ENCODE measurements around the gene CCM2L.

Gene CCM2L

DNA sequence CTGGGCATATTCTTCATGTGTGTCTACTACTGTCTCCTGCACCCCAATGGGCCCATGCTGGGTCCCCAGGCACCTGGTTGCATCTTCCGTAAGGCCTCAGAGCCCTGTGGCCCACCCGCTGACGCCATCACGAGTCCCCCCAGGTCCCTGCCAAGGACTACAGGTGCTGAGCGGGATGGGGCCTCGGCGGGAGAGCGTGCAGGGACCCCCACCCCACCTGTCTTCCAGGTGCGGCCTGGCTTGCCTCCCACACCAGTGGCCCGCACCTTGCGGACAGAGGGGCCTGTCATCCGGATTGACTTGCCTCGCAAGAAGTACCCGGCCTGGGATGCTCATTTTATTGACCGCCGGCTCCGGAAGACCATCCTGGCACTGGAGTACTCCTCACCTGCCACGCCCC lies 13.2 kb upstream of the CCM2L start:
- FAIRE-seq, result no peak

DNA sequence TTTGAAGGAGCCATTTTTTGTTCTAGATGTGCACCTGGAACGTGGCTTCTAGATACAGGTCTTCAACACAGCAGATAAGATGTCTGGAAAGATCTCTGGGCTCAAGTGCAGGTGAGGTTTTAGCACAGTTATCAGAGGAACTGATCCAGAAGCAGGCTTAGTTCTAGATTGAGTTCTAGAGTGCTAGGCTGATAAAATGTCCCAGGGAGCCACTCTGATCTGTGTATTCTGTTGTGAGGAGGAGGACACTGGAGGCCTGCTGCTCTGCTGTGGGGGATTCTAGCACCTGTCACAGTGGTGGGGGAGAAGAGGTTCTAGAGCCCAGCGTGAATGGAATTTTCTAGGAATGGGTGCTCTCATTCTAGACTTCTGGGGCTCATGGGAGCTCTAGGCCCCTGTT lies 12.0 kb upstream of the CCM2L start:
- FAIRE-seq, result no peak

DNA sequence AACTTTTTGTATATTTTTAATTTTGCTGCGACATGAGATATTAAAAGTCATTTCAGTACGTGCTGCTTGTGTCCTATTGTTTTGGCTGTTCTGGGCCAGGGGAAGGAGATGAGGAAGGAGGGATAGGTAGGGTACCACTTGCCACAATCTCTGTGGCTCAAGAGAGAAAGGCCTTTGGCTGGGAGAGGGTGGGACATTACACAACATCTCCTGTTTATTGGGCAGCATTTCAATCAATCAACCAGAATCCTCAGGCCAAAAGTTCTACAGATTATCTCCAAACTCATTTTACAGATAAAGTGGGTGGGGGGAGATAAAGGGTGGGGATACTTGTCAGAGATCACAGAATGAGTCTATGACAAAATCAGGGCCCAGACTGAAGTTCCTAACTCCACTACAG lies 6.9 kb upstream of the CCM2L start:
- FAIRE-seq, result no peak

DNA sequence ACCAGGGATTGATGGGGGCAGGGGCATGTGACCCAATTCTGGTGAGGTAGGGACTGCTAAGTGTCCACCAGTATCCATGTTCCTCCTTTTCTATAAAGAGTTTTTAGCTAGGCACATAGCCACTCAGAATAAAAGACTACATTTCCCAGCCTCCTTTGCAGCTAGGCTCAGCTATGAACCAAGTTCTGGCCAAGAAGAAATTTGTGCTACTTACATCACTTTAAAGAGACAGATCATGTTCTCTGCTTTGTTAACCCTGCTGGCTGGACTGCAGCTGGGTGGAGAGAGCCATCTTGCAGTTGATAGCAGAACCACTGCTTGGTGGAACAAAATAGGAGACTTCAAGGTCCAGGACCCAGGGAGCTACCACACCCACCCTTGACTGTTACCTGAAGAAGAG lies 5.3 kb upstream of the CCM2L start:
- peak; percentile 98 for FAIRE-seq

DNA sequence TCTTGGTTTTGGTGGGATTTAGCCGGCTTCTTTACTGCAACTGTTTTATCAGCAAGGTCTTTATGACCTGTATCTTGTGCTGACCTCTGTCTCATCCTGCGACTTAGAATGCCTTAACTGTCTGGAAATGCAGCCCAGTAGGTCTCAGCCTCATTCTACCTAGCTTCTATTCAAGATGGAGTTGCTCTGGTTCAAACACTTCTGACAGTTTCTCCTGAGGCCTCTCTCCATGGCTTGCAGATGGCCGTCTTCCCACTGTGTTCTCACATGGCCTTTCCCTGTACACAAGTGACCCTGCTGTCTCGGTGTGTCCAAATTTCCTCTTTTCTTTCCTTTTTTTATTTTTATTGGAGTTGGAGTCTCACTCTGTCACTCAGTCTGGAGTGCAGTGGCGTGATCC lies 4.2 kb upstream of the CCM2L start:
- no peak for FAIRE-seq

DNA sequence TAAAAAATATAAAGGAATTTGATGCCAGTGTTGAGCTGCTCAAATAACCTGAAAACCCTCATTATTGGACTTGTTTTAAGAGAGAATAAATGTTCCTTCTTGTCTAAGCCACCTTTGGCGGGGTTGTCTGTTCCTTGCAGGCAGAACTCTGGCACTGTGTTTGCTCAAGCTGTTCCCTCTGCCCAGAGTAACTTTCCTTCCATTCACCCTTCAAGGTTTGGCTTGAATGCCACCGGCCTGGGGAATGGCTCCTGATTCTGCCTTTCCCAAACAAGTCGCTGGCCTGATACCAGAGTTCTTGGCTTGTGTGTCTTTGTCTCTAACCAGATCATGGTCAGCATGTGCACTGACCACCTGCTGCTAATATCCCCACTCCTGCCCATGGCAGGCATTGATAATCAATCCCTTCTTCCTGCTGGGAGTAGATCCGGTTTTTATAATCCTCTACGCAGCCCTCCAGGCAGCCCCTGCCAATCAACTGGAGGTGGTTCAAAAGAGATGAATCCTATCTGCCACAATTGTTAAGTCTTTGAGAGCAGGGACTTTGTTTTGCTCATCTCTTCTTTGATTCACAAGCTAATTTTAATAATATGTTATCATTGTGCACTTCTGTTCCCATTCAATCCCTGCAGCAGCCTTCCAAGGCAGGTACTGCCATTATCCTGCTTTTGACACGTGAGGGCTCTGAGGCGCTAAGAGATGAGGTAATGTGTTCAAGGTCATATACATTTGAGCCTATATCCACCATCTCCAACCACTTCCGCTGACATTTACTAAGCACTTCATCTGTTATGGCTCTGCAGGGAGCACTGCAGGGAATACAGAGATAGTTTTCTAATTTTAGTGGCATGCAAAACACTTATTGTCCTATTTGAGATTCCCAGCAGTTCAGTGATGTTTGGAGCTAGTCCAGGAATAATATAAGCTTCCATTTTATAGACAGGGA lies 3.1 kb upstream of the CCM2L start:
- no peak for FAIRE-seq

DNA sequence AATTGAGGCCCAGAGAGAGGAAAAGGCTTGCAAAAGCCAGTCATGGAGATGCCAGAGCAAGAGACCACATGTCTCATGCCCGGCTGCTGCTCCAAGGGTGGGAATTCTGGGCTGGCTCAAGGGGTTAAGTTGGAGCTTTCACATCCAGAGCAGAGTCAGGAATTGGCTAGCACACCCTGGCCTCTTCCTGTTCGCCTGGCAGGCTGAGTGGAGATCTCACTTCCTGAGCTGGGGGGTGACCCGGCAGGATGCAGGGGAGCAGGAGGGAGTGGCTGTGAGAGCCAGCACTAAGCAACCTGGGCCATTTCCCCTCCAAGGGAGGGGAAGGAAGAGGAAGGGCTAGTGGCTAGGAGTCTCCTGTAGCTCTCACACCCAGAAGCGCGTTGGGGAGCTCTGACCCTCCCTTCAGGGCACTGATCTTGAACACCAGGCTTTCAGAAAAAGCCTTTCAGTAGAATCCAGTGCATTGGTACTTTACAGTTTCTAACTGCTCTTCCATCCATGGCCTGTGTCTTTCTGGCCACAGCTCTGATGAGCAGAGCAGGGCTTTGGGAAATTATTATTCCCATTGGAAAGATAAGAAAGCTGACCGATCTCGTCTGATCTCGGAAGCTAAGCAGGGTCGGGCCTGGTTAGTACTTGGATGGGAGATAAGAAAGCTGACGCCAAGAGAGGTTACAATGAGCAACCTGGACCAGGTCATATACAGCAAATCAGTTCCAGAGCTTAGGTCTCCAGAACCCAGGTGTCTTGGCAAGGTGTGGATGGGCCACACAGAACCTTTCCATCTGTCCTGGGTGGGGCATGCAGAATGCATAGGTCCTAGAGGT lies 2.2 kb upstream of the CCM2L start:
- no peak for FAIRE-seq

DNA sequence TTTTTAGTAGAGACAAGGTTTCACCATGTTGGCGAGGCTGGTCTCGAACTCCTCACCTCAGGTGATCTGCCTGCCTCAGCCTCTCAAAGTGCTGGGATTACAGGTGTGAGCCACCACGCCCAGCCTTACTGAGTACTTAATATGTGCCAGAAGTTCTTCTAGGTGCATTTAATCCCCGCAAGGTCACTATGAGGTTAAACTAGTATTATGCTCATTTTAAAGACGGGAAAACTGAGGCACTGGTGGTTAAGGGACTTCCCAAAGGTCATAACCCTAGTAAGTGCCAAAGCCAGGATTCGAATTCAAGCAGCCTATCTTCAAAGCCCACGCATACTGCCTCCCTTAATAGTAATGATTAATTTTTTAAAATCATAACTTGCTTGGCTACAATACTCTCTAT lies 674 bp upstream of the CCM2L start:
- no peak for FAIRE-seq

DNA sequence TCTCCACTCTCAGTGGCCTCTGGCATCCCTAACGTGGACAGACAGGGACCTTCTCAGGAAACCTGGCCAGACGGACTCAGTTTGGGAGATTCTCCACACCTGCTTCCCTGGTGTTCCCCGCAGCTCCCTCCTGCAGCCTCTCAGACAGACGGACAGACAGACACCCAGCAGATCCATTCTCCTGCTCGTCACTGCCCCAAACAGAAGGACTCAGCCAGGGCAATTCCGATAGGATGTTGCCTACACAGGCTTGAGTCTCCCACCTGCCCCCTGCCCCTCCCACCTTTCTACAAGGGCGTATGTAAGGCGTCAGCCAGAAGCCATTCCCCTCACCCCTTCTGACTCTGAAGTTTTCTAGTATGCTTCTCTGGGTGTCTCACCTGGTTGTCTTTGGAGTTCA lies 428 bp downstream of the CCM2L start:
- no peak for FAIRE-seq

DNA sequence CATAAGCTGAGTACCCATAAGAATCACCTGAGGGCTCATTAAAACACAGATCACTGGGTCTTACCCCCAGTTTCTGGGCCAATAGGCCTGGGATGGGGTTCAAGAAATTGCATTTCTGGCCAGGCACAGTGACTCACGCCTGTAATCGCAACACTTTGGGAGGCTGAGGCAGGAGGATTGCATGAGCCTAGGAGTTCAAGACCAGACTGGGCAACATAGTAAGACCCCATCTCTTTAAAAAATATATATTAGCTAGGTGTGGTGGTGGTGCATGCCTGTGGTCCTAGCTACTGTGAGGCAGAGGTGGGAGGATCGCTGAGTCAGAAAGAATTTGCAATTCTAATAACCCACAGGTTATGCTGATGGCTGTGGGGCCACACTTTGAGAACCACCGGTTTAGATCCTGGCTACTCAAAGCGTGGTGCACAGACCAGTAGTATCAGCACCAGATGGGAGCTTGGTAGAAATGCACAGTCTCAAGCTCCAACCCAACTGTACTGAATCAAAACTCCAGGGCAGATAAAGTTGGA lies 2.0 kb downstream of the CCM2L start:
- no peak for FAIRE-seq

DNA sequence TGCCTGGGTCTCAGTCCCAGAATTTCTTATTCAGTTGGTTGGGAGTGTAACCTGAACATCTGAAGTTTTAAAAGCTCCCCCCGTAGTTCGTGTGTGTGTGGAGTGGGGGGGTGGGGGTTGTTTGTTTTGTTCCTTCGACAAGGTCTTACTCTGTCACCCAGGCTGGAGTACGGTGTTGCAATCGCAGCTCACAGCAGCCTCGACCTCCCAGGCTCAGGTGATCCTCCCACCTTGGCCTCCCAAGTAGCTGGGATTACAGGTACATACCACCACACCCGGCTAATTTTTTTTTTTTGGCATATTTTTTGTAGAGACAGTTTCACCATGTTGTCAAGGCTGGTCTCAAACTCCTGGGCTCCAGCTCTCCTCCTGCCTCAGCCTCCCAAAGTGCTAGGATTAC lies 3.1 kb downstream of the CCM2L start:
- FAIRE-seq, result no peak

DNA sequence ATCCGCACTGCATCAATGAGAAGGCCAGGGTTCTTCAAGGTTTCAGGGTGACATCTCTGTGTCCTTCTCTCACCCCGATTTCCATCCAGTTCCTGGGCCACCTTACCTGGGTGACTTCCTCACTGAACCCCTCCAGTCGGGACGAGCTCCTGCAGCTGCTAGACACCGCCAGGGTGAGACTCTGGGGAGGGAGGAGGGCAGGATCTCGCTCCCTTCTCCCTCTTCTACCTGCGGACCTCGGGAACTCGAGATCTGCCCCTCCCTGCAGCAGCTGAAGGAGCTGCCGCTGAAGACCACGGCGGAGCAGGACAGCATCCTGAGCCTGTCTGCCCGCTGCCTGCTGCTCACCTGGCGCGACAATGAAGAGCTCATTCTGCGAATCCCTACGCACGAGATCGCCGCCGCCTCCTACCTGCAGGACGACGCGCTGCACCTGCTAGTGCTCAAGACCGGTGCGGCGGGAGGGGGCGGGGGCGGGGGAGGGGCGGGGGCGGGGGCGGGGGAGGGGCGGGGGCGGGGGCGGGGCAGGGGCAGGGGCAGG lies 7.5 kb downstream of the CCM2L start:
- no peak for FAIRE-seq

DNA sequence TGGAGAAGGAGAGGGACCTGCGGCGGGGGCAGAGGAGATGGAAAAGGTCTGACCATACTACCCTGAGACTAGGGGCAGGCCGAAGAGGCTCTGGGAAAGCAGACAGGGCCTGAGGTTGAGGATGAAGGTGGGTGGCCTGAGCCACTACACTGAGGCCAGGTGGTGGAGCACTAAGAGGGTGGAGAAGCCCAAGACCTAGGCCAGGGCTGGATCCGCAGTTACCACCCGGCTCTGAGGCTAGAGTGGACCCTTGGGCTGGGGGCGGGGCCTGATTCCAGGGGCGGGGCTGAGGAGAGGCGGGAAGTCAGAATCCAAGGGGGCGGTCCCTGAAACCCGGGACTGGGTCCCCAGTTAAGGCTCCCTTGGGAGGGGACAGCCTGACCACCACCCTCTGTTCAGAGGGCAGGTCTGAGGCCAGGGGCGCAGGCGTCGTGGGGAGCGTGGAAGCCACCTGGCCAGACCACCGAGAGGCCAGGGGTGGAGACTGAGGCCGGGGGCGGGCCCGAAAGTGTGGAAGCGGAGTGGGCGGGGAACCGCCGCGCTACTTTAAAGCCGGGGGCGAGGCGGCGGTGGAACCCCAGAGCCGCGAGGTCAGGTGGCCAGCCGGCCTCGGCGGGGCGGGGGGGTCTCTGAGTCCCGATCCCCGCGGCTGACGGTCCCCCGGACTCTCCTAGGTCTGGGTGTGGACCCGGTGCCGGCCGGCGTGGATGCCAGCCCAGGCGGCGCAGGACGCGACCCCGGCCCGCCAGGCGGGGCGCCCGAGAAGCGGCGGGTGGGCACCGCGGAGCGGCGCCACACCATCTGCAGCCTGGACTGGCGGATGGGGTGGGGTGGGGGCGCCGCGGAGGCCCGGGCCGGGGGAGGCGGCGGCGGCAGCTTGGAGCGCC lies 8.3 kb downstream of the CCM2L start:
- FAIRE-seq, result no peak

DNA sequence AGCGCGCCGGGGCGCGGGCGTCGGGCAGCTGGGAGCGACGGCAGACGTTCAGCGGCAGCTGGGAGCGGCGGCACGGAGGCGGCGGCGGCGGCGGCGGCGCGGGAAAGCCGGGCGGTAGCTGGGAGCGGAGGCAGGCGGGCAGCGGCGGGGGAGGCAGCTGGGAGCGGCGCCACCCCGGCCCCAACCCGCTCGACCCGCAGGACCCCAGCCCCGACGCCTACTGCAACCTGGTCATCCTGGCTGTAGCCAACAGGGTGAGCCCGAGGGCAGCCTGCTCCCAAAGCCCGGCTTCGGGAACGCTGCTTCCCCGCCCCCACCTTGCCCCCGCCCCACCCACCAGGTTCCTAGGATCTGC lies 8.9 kb downstream of the CCM2L start:
- no peak for FAIRE-seq

DNA sequence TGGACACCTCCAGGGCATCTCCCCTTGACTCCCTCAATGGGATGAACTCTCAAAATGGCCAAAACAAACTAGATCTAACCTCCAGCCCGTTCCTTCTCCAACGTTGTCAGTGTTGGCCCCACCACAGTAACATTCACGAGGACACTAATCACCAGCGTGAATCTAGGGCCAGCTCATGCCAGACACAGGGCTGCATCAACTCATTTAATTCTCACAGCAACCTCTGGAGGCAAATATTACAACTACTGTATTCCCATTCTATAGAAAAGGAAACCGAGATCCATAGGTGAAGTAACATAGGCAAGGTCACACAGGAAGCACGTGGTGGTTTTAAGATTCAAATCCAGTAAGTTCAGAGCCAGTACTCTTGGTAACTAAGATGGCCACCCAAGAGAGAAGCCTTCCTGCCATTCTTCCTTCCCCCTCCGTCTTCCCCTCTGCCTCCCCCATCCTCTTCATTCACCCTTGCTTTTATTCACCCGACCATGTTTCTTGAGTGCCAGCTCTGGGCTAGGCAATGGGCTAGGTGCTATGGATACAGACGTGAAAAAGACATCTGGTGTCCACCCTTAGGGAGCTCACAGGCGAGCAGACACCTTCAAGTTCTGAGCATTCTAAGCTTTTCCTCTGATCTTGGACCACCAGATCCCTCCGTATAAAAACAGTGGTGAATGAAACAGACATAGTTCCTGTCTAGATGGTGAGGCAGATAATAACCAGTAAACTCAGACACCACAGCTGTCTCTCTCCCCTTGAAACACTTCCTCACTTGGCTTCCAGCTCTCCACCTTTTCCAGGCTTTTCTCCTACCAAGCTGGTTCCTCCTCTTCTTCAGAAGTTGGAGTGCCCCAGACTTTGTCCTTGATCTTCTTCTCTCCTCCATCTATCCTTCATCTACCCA lies 9.6 kb downstream of the CCM2L start:
- FAIRE-seq, result no peak

DNA sequence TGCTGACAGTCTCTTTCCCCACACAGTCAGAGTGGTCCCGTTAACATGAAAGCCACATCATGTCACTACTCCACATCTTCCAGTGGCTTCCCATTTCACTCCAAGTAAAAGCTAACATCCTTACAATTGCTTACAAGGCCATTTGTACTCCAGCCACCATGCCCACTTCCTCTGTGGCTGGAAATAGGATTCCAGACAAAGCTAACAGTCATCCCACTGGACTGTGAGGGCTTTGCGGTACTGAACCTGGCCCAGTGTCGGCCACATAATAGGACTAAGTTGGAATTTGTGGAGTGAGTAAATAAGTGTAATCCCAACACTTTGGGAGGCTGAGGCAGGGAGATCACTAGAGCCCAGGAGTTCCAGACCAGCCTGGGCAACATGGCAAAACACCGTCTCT lies 10.9 kb downstream of the CCM2L start:
- no peak for FAIRE-seq

DNA sequence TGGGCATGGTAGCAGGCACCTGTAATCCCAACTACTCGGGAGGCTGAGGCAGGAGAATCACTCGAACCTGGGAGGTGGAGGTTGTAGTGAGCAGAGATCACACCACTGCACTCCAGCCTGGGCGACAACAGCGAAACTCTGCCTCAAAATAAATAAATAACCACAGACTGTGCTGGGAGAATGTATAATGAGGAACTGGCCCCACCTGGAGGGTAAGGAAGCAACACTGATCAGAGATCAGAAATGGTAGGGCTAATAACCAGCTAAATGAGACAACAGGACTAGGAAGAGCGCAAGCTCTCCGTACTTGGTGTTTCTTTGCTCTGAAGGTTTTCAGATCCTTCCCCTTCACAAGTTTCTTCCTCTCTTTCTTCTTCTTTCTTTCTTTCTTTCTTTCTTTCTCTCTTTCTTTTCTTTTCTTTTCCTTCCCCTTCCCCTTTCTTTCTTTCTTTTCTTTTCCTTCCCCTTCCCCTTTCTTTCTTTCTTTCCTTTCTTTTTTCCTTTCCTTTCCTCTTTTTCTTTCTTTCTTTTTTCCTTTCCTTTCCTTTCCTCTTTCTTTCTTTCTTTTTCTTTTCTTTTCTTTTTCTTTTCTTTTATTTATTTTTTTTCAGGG lies 14.6 kb downstream of the CCM2L start:
- FAIRE-seq, result no peak

DNA sequence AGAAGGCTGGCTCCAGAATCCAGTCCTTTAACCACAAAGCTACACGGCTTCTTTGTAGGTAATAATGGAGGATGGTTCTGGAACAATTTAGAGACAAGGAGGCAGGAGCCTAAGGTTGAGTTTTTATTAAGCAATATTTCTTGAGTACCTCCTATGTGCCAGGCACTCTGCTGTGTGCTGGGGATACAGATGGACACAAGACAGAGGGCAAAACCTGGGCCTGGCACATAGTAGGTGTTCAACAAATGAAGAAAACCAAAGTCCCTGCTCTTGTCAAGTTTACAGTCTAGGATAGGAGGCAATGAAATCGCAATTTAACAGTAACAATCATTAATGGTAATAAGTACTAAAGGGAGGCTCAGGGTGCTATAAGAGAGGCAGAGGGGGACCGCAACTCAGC lies 17.4 kb downstream of the CCM2L start:
- FAIRE-seq, result no peak

DNA sequence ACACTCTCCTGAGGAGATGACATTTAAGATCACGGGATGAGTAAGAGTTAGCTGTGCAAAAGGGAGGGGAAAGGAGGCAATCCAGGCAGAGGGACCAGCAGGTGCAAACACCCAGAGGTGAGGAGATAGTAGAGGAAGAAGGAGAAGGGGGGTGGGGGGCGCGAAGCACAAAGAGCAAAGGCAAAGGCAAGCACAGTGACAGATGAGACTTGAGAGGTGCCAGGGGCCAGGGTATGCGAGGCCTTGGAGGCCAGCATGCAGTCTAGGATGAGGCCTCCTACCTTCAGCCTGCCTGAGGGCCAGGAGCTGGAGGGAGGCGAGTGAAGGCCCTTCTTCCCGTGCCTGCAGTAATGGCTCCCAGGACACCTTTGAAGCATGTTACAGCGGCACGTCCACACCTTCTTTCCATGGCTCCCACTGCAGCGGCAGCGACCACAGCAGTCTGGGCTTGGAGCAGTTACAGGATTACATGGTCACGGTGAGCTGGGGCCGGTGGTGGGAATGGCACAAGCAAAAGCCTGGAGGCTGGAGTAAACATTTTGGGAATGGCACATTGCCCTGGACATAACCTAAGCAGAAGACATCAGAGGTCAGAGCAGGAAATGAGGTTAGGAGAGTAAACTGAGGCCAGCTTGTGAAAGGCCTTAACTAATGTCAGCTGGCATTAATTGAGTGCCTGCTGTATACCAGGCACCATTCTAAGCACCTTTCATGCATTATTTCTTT lies 18.6 kb downstream of the CCM2L start:
- no peak for FAIRE-seq

DNA sequence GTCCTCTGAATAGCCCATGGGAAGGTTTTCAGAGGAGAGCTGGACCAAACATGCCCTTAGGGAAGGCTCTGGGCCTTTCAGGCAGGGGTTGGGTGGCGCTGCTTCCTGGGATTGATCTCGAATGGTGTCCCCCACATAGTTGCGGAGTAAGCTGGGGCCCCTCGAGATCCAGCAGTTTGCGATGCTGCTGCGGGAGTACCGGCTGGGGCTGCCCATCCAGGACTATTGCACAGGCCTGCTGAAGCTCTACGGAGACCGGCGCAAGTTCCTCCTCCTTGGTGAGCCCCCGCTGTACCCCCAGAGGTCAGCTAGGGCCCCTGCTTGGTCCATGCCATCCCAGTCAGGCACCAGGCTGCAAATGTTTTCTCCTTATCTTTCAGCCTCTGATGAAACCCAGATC lies 19.3 kb downstream of the CCM2L start:
- FAIRE-seq, result no peak
